Activated naive CD4-positive, alpha-beta T cell (primary cell): ENCODE measurements around the gene PKN1.
"Not testable (repeated sequence)": the region's sequence is repeated elsewhere in the genome, so short reads cannot be mapped to it uniquely, and the experiment has no call there.

ENCODE experiments used
- DNase-seq, 4 experiments: peaks; one replicate each; lab custom pipeline; 2025; lab: John Stamatoyannopoulos, UW

Gene PKN1

GRCh38 chr19:14430712-14431111, 2.4 kb upstream of the PKN1 start:
- DNase-seq: no peak

DNA sequence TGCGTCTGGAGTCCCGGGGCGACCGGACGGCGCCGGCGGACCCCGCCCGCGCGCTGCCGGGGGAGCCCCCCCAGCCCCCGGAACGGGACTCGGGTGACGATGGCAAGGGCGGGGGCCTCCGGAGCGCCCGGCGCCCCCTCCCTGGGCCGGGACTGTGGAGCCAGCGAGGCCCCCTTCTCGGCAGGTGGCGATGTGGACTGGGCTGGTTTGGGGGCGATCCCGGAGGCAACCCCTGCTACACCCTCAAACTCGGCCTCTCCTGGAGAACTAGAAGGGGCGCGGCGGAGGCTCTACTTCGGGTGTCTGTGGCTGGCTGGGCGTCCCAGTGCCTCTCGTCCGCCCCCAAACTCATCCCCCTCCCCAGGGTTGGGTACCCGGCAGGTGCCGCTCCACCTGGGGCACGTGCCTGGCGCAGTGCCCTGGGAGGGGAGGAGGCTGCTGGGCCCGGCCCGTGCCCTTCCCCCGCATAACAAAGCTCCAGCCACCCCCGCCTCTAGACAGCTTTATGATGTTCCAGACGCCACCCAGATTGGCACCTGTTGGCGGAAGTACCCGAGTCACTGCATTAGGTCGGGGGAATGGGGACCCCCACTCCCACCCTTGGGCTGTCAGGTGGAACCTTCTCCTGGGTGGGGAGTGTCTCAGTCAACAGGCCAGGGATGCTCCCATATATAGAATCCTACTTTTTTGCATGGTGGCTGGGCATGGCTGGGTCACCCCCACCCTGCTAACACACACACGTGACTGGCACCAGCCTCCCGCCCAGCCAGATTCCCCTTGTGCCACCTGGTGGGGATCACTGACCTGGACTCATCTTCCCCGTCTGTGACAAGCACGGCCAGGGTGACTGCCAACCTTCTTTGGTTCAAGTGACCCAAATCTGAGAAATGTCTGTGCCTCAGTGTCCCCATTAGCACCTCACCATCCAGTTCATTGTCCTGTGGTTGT, 722 bp downstream of the PKN1 start:
- peak in 2 of 4 experiments; percentile 24 to 46 for DNase-seq

GRCh38 chr19:14434543-14435319, 1.6 kb downstream of the PKN1 start:
- DNase-seq: no peak

GRCh38 chr19:14435320-14436050, 2.4 kb downstream of the PKN1 start:
- DNase-seq: no peak

DNA sequence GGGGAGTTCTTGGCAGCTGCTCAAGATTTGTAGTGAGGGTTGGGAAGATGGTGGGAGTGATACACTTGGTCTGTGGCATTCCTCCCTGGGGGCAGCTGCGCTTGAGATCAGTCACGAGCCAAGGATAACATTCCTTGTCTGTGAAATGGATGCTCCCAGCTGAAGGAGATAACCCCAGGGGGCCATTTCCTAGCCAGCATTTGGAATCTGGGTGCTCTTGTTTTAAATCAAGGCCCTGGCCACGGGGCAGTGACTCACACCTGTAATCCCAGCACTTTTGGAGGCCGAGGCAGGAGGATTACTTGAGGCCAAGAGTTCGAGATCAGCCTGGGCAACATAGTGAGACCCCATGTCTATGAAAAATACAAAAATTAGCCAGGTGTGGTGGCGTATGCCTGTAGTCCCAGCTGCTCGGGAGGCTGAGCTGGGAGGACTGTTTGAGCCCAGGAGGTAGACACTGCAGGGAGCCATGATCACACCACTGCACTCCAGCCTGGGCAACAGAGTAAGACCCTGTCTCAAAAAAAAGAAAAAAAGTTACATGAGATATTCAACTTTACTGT, 4.6 kb downstream of the PKN1 start:
- DNase-seq: no peak

DNA sequence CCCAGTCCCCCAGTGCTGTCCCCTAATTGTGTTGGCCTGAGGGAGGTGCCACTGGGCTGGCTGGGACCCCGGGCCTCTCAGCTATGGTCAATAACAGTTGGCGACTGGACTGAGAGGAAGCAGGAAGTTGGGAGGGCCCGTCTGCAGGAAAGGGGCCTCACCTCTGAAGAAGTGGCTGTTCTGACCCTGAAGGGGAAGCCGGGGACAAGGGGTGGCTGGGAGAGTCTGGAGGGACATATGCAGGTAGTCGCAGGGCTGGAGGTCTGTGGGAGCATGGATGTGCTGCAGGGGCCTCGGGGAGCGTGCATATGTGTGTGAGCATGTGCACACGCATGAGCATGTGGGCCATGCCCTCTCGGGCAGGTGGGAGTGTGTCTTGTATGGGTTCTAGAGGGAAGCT, 5.9 kb downstream of the PKN1 start:
- no peak for DNase-seq

DNA sequence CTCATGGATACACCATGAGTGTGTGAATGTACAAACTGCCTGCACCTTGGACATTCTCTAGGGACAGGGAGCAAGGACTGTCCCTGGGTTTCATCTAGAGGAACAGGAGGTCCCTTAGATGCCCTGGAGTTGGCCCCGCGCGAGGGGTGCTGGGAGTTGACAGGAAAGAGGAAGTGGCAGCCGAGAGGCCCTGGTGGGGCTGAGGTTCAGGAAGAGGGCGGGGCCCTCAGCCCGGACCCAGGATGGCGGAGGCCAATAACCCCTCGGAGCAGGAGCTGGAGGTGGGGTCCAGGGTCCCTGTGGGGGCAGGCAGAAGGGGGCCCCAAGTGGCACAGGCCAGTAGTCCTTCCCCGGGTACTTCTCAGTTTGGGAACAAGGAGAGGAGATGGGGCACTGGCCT, 6.9 kb downstream of the PKN1 start:
- peak; percentile 39 to 71 (median 52) for DNase-seq

- no peak for DNase-seq
Measured at GRCh38 chr19:14441041-14441938, 8.2 kb downstream of the PKN1 start.

DNA sequence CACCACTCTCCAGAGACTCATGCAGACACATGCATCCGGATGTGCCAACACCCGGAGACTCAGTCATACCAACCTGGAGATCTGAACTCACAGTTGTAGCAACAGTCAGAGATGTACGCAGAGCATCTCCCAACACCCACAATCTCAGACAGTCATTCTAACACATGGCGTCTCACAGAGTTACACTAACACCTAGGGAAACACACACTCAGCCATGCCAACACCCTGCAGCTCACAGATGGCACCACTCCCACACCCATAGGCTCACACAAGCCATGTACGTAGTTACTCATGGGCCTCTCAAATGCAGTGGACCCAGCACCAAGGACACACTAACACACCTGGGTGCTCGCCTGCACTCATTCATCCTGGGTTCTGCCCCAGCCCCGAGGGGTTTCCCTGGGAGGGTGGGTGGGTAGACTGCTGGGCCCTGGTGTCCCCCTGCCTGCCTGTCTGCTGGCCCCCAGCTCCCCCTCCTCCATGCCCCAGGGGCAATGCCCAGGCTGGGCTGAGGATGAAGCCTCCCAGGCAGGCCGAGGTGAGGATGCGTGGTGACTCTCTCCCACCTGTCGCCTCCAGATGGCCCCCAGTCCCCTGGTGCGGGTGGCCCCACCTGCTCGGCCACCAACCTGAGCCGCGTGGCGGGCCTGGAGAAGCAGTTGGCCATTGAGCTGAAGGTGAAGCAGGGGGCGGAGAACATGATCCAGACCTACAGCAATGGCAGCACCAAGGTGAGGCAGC, 10.0 kb downstream of the PKN1 start:
- no peak for DNase-seq

DNA sequence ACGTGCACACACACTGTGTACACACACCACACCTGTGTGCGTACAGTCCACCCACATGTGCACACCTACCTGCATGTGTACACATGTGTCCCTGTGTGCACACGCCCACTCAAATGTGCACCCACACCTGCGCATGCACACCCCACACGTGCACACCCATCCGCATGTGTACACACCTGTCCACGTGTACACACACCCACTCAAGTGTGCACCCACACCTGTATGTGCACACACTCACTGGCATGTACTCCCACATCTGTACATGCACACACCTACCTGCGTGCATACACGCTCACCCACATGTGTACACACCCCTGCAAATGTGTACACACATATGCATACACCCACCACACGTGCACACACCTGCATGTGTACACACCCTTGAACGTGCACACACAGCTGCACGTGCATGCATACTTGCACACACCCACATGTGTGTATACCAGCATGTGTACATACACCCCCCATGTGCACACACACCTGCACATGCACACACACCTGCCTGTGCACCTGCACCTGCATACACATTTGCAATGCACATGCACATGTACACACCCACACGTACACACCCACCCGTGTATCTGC, 10.6 kb downstream of the PKN1 start:
- no peak for DNase-seq

GRCh38 chr19:14446336-14447036, 13.4 kb downstream of the PKN1 start:
- no peak for DNase-seq

DNA sequence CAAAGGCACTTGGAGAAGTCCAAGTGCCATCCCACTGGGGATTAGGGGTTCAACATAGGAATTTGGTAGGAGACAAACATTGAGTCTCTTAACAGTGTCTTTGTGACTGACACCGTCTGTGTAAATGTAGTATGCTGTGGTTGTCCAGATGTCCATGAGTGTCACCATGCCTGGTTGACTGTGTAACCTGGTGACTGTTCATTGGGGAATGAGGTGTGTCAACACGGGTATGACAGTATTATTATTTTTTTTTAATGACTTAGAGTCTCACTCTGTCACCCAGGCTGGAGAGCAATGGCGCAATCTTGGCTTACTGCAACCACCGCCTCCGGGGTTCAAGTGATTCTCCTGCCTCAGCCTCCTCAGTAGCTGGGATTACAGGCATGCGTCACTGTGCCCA, 16.2 kb downstream of the PKN1 start:
- DNase-seq: no peak

- peak in 2 of 4 experiments; percentile 17 to 32 for DNase-seq
Measured at GRCh38 chr19:14450168-14450874, 17.2 kb downstream of the PKN1 start.

- no peak for DNase-seq
Measured at GRCh38 chr19:14450876-14451275, 17.8 kb downstream of the PKN1 start.

- DNase-seq: not testable (repeated sequence)
Measured at GRCh38 chr19:14452303-14452702, 19.2 kb downstream of the PKN1 start.

- DNase-seq: no peak
Measured at GRCh38 chr19:14459703-14460102, 26.6 kb downstream of the PKN1 start.

- no peak for DNase-seq
Measured at GRCh38 chr19:14460935-14461334, 27.8 kb downstream of the PKN1 start.

GRCh38 chr19:14462401-14462800, 29.3 kb downstream of the PKN1 start:
- DNase-seq: not testable (repeated sequence)

DNA sequence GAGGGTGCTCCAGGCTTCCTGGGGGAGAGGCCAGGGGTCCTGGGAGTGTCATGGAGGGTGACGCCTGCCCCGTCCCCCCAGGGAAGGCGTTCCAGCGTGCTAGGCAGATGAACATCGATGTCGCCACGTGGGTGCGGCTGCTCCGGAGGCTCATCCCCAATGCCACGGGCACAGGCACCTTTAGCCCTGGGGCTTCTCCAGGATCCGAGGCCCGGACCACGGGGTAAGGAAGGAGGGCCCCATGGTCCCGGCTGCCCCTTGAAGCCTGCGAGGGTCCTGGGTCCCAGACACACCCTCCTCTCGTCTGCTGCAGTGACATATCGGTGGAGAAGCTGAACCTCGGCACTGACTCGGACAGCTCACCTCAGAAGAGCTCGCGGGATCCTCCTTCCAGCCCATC, 30.6 kb downstream of the PKN1 start:
- no peak for DNase-seq
